HFF-Myc (cell line): ENCODE measurements around the gene ZDHHC13.

Experiments used
- DNase-seq: peaks from one replicate; pipeline ENCODE4 v3.0.0-alpha.2; 2011; ENCODE audit warnings: low read depth; ENCODE audit errors: extremely low read depth
- H3K4me3 ChIP-seq: replicated peaks from 2 replicates; pipeline ENCODE4 v1.5.1; 2011; ENCODE audit warnings: low read depth, mild to moderate bottlenecking, control low read depth, low read length
- TF ChIP-seq, protein P1 (sequence below): IDR thresholded peaks from 2 replicates; pipeline ENCODE4 v1.5.1; 2012; ENCODE audit warnings: mild to moderate bottlenecking, low read depth, low read length, control low read depth; ENCODE audit errors: missing control alignments

The ZDHHC13 gene

DNA sequence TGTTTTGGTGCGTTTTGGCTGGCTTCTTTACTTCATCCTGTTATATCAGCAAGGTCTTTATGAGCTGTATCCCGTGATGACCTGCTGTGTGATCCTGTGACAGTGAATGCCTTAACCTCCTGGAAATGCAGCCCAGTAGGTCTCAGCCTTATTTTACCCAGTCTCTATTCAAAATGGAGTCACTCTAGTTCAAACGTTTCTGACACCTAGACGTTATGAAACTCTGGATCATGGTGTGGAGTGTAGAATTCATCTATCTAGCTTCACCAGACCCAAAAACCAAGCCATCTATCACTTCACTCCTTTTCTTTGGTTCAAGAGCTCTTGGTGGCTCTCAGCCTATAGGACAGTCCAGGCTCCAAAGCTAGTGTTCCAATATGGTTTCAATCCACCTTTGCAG is 28.2 kb upstream of the ZDHHC13 start:
- H3K4me3 ChIP-seq = no peak overlapping the region
- TF ChIP-seq, protein P1, sequence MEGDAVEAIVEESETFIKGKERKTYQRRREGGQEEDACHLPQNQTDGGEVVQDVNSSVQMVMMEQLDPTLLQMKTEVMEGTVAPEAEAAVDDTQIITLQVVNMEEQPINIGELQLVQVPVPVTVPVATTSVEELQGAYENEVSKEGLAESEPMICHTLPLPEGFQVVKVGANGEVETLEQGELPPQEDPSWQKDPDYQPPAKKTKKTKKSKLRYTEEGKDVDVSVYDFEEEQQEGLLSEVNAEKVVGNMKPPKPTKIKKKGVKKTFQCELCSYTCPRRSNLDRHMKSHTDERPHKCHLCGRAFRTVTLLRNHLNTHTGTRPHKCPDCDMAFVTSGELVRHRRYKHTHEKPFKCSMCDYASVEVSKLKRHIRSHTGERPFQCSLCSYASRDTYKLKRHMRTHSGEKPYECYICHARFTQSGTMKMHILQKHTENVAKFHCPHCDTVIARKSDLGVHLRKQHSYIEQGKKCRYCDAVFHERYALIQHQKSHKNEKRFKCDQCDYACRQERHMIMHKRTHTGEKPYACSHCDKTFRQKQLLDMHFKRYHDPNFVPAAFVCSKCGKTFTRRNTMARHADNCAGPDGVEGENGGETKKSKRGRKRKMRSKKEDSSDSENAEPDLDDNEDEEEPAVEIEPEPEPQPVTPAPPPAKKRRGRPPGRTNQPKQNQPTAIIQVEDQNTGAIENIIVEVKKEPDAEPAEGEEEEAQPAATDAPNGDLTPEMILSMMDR = no peak
- DNase-seq = no peak

DNA sequence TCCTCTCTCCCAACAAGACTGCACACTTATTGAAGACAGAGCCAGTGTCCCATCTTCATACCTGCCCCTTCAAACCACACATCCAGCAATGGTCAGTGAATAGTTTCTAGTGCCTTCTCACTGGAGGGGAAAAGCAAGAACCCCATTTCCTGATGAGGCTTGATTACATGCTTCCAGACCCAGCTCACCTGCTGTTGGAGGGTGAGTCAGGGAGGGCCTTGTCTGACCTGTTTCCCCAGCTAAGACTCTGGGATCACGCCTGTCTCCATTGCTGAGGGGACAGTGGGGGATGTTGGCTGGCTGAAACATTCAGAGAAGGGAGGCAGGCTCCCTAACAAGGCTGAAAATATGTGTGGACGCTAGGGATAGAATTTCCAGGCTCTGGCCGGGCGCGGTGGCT is 27.5 kb upstream of the ZDHHC13 start:
- H3K4me3 ChIP-seq = no peak overlapping the region
- TF ChIP-seq, protein P1 = no peak
- DNase-seq = no peak

DNA sequence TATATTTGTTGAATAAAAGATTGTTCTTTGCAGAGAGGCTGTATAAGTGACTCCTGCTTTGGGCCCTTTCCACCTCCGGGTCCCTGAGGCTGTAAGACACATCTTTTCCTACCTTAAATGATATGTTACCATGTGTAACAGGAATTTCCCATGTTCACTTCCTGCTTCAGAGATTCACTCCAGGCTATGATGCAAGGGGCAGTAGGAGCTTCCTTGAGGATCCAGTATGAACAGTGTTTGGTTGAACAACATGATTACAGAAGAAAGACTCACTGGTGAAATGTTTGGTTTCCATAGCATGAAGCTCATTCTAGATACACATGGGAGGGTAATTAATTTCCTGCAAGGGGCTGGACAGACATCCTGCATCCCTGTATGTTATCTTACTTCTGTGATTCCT is 25.6 kb upstream of the ZDHHC13 start:
- DNase-seq = no peak
- TF ChIP-seq, protein P1 = no peak
- H3K4me3 ChIP-seq = no peak overlapping the region

DNA sequence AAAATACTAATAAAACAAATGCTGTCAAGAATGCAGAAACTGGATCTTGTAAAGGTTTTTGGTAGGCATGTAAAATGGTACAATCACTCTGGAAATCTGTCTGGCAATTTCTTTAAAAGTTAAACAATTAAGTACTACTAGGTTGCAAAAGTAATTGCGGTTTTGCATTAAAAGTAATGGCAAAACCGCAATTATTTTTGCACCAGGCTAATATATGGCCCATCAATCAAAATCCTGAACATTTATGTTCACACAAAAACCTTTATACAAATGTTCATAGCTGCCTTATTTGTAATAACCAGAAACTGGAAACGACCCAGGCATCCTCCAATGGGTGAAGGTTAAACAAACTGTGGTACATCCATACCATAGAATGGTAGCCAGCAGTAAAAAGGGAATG is 24.6 kb upstream of the ZDHHC13 start:
- TF ChIP-seq, protein P1 = no peak
- DNase-seq = no peak

DNA sequence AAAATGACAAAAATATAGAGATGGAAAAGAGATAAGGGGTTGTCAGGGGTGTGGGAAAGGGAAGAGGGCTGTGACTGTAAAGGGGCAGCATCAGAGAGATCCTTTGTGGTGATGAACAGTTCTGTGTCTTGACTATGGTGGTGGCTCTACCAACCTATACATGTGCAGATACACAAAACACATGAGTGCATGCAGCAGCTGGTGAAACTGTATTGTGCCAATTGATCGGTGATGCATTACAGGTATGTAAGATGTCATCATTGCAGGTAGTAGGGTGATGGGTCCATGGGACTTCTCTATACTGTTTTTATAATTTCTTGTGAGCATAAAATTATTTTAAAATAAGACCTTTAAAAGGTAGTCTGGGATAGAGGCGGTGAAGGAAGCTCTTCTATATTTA is 24.1 kb upstream of the ZDHHC13 start:
- TF ChIP-seq, protein P1 = no peak
- DNase-seq = no peak
- H3K4me3 ChIP-seq = no peak overlapping the region

More for the DNA sequence above, 24.6 kb upstream of the ZDHHC13 start:
- H3K4me3 ChIP-seq = no peak overlapping the region

DNA sequence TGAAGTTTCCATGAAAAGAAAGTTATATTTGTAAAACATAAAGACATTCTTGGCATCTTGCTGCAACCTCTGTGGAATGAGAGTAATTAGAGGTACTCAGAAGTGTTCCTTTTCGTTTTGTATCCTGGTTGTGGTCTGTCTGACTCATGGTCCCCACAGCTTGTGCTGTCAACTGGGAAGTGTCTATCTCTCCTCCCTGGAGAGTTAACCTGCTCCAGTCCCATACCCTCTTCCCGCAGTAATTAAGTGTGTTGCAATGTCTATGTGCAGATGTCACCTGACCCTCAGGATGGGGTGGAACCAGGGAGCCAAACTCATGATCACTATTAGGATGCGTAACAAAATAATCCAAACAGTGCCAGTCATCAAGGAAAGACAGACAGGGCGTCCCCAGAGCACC is 23.0 kb upstream of the ZDHHC13 start:
- no peak for DNase-seq
- TF ChIP-seq, protein P1 = no peak
- no peak overlapping the region for H3K4me3 ChIP-seq

DNA sequence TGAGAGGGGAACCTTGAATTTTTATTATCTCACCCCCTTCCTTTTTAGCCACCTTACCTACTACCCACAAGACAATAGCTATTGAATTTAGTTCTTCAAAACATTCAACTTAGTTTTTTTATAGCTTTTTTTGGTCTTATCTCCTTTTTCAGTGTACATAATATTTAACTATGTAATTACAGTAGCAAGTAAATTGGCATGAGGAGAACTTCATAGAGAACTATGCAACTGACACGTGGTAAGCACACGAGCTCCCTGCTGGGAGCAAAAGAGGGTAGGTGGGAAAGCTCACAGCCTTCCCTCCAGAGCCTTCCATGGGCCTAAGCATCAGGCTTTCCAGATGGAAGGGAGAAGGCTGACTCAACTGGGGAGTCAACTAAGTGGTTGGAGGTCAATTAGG is 22.1 kb upstream of the ZDHHC13 start:
- DNase-seq = no peak
- no peak overlapping the region for H3K4me3 ChIP-seq
- TF ChIP-seq, protein P1 = no peak
